Trophoblast cell (in vitro differentiated cells and primary cell): ENCODE measurements around the gene LIF.

Experiments used
- DNase-seq, 2 donors: peaks; one replicate each; pipeline ENCODE4 v3.0.0-alpha.2; 2016
- H2AFZ ChIP-seq: 2 replicates; pipeline ENCODE4 v1.6.1; 2013; ENCODE audit warnings: low read length, moderate library complexity, mild to moderate bottlenecking; ENCODE audit not compliant: insufficient read depth, poor library complexity
- H2AK5ac ChIP-seq: 2 replicates; pipeline ENCODE4 v1.6.1; 2013; ENCODE audit warnings: mild to moderate bottlenecking, low read length
- H2BK120ac ChIP-seq: 2 replicates; pipeline ENCODE4 v1.6.1; 2013; ENCODE audit warnings: low read length, mild to moderate bottlenecking, moderate library complexity; ENCODE audit not compliant: insufficient read depth, poor library complexity
- H2BK12ac ChIP-seq: 2 replicates; pipeline ENCODE4 v1.6.1; 2013; ENCODE audit warnings: mild to moderate bottlenecking, low read length, moderate library complexity
- H2BK5ac ChIP-seq: 2 replicates; pipeline ENCODE4 v1.6.1; 2013; ENCODE audit warnings: low read length, low read depth, moderate library complexity, mild to moderate bottlenecking; ENCODE audit not compliant: poor library complexity
- H3K14ac ChIP-seq: 2 replicates; pipeline ENCODE4 v1.6.1; 2013; ENCODE audit warnings: mild to moderate bottlenecking, low read length
- H3K18ac ChIP-seq: 2 replicates; pipeline ENCODE4 v1.6.1; 2013; ENCODE audit warnings: mild to moderate bottlenecking, low read length
- H3K23ac ChIP-seq: 2 replicates; pipeline ENCODE4 v1.6.1; 2013; ENCODE audit warnings: low read length
- H3K27ac ChIP-seq: 2 replicates; pipeline ENCODE4 v1.5.1; 2013; ENCODE audit warnings: low read depth, mild to moderate bottlenecking, inconsistent platforms, low read length, moderate library complexity
- H3K27me3 ChIP-seq: 2 replicates; pipeline ENCODE4 v1.6.1; 2013; ENCODE audit warnings: inconsistent platforms, mild to moderate bottlenecking, low read length, moderate library complexity; ENCODE audit not compliant: insufficient read depth
- H3K36me3 ChIP-seq, 2 experiments: 1 replicate in 1 of 2; 2 replicates in 1 of 2; pipeline ENCODE4 v1.6.1; 2013; ENCODE audit warnings: low read length in 2 of 2, mild to moderate bottlenecking in 2 of 2, moderate library complexity in 1 of 2; ENCODE audit not compliant: insufficient read depth in 2 of 2, control insufficient read depth in 1 of 2
- H3K4ac ChIP-seq: 2 replicates; pipeline ENCODE4 v1.6.1; 2013; ENCODE audit warnings: low read depth, mild to moderate bottlenecking, low read length, moderate library complexity
- H3K4me1 ChIP-seq, 2 experiments: 1 replicate in 1 of 2; 2 replicates in 1 of 2; pipeline ENCODE4 v1.6.1; 2013; ENCODE audit warnings: low read length in 2 of 2, mild to moderate bottlenecking in 2 of 2, moderate library complexity in 1 of 2; ENCODE audit not compliant: insufficient read depth in 2 of 2, control insufficient read depth in 1 of 2
- H3K4me2 ChIP-seq: 2 replicates; pipeline ENCODE4 v1.6.1; 2013; ENCODE audit warnings: inconsistent platforms, mild to moderate bottlenecking, low read length, moderate library complexity
- H3K4me3 ChIP-seq: 2 replicates; pipeline ENCODE4 v1.5.1; 2013; ENCODE audit warnings: mild to moderate bottlenecking, low read depth, low read length, inconsistent platforms
- H3K79me1 ChIP-seq: one replicate; pipeline ENCODE4 v1.6.1; 2013; ENCODE audit warnings: low read length
- H3K79me2 ChIP-seq: 2 replicates; pipeline ENCODE4 v1.6.1; 2013; ENCODE audit warnings: low read length, mild to moderate bottlenecking; ENCODE audit not compliant: control insufficient read depth, insufficient read depth, poor library complexity
- H3K9ac ChIP-seq: 2 replicates; pipeline ENCODE4 v1.6.1; 2013; ENCODE audit warnings: mild to moderate bottlenecking, low read length
- H3K9me3 ChIP-seq: 2 replicates; pipeline ENCODE4 v1.6.1; 2013; ENCODE audit warnings: low read depth, mild to moderate bottlenecking, control low read depth, inconsistent platforms, low read length; ENCODE audit not compliant: insufficient read depth
- H4K12ac ChIP-seq: 2 replicates; pipeline ENCODE4 v1.6.1; 2013; ENCODE audit warnings: low read depth, mild to moderate bottlenecking, low read length, moderate library complexity
- H4K8ac ChIP-seq: 2 replicates; pipeline ENCODE4 v1.6.1; 2013; ENCODE audit warnings: low read depth, mild to moderate bottlenecking, low read length, moderate library complexity
- H4K91ac ChIP-seq: one replicate; pipeline ENCODE4 v1.6.1; 2013; ENCODE audit warnings: low read depth, mild to moderate bottlenecking, low read length, moderate library complexity
- WGBS: extraction: QIAGEN DNeasy Blood & Tissue Kit; methylation state at CpG from one replicate; pipeline ENCODE4 v1.1.7; 2013; ENCODE audit warnings: missing lambda C conversion rate; ENCODE audit not compliant: insufficient read length, insufficient coverage; ENCODE audit errors: extremely low coverage; 5-methylcytosine and 5-hydroxymethylcytosine counted together

LIF gene

GRCh38 chr22:30267382-30268302, 21.1 kb upstream of the LIF start:
- no peak overlapping the region for H3K4me2 ChIP-seq
- H4K91ac ChIP-seq = no peak overlapping the region
- no peak overlapping the region for H2BK120ac ChIP-seq
- H3K36me3 ChIP-seq = no peaks in the 10 kb centered on the region
- H2AK5ac ChIP-seq = no peak overlapping the region
- DNase-seq = no peak
- H4K8ac ChIP-seq = no peak overlapping the region
- H3K4me1 ChIP-seq = peaks cover 3 to 5% of the 10 kb centered on the region in 2 experiments
- no peaks in the 10 kb centered on the region for H3K79me1 ChIP-seq
- H4K12ac ChIP-seq = no peak overlapping the region
- H2BK12ac ChIP-seq = no peak overlapping the region
- no peak overlapping the region for H2BK5ac ChIP-seq
- no CpG with 5 or more reads among the region's 14 CpGs for WGBS
- no peak overlapping the region for H3K18ac ChIP-seq
- no peak overlapping the region for H3K27ac ChIP-seq
- H3K9me3 ChIP-seq = peaks cover 2% of the 10 kb centered on the region
- no peaks in the 10 kb centered on the region for H3K27me3 ChIP-seq
- H3K23ac ChIP-seq = no peak overlapping the region
- no peak overlapping the region for H3K4me3 ChIP-seq
- no peak overlapping the region for H2AFZ ChIP-seq
- H3K9ac ChIP-seq = no peak overlapping the region
- no peak overlapping the region for H3K14ac ChIP-seq
- no peaks in the 10 kb centered on the region for H3K79me2 ChIP-seq
- H3K4ac ChIP-seq = no peak overlapping the region

GRCh38 chr22:30266445-30267381, 20.2 kb upstream of the LIF start, which contains the start of gene OSM:
OSM (minus strand) TSS chr22:30266851; CDS start chr22:30266799, 52 bp downstream.
- Histone ChIP-seq H2AK5ac (no peak within 1 kb of the TSS), H3K79me1 (peaks cover 3% of the 10 kb centered on the region), H3K14ac (no peak within 1 kb of the TSS), H2BK12ac (no peak within 1 kb of the TSS), H3K18ac (no peak within 1 kb of the TSS), H3K4me2 (no peak within 1 kb of the TSS), H2AFZ (no peak within 1 kb of the TSS), H3K4ac (no peak within 1 kb of the TSS), H3K23ac (no peak within 1 kb of the TSS), H3K27ac (no peak within 1 kb of the TSS), H4K12ac (no peak within 1 kb of the TSS), H3K9ac (no peak within 1 kb of the TSS), H3K9me3 (peaks cover 2% of the 10 kb centered on the region), H3K79me2 (no peaks in the 10 kb centered on the region), H3K27me3 (no peaks in the 10 kb centered on the region), H3K4me1 (peaks cover 4 to 13% of the 10 kb centered on the region in 2 experiments), H3K4me3 (no peak within 1 kb of the TSS), H4K8ac (no peak within 1 kb of the TSS), H2BK5ac (no peak within 1 kb of the TSS), H3K36me3 (no peaks in the 10 kb centered on the region), H2BK120ac (no peak within 1 kb of the TSS), H4K91ac (no peak within 1 kb of the TSS)
- DNase-seq = no peak
- WGBS = no CpG with 5 or more reads among the region's 35 CpGs

- no peaks in the 10 kb centered on the region for H3K79me2 ChIP-seq
- H3K27ac ChIP-seq = no peak overlapping the region
- H2BK5ac ChIP-seq = no peak overlapping the region
- H4K12ac ChIP-seq = no peak overlapping the region
- H3K4me2 ChIP-seq = no peak overlapping the region
- H3K4ac ChIP-seq = no peak overlapping the region
- H2BK12ac ChIP-seq = no peak overlapping the region
- no peak overlapping the region for H2AFZ ChIP-seq
- no peak overlapping the region for H4K91ac ChIP-seq
- H3K23ac ChIP-seq = no peak overlapping the region
- no peak overlapping the region for H2AK5ac ChIP-seq
- H3K4me3 ChIP-seq = no peak overlapping the region
- H3K9me3 ChIP-seq = peaks cover 2% of the 10 kb centered on the region
- no peak overlapping the region for H3K9ac ChIP-seq
- H2BK120ac ChIP-seq = no peak overlapping the region
- H3K4me1 ChIP-seq = peaks cover 8 to 21% of the 10 kb centered on the region in 2 experiments
- no peak overlapping the region for H4K8ac ChIP-seq
- no peak for DNase-seq
- H3K27me3 ChIP-seq = no peaks in the 10 kb centered on the region
- H3K79me1 ChIP-seq = peaks cover 6% of the 10 kb centered on the region
- WGBS = no CpG with 5 or more reads among the region's 24 CpGs
- H3K36me3 ChIP-seq = no peaks in the 10 kb centered on the region
- H3K14ac ChIP-seq = no peak overlapping the region
- no peak overlapping the region for H3K18ac ChIP-seq
Observed at GRCh38 chr22:30265823-30266444, 19.4 kb upstream of the LIF start.

- H4K8ac ChIP-seq = no peak overlapping the region
- no peak overlapping the region for H2BK5ac ChIP-seq
- H2BK12ac ChIP-seq = no peak overlapping the region
- no peak overlapping the region for H3K9ac ChIP-seq
- H2AFZ ChIP-seq = no peak overlapping the region
- H3K4me1 ChIP-seq = peaks cover 8 to 26% of the 10 kb centered on the region in 2 experiments
- peaks cover 6% of the 10 kb centered on the region for H3K79me1 ChIP-seq
- H4K91ac ChIP-seq = no peak overlapping the region
- H3K27me3 ChIP-seq = no peaks in the 10 kb centered on the region
- no peak overlapping the region for H2BK120ac ChIP-seq
- no peak overlapping the region for H3K4ac ChIP-seq
- no peaks in the 10 kb centered on the region for H3K9me3 ChIP-seq
- no peak overlapping the region for H4K12ac ChIP-seq
- DNase-seq = no peak
- WGBS = no CpG with 5 or more reads among the region's 9 CpGs
- no peak overlapping the region for H3K14ac ChIP-seq
- H3K23ac ChIP-seq = no peak overlapping the region
- H2AK5ac ChIP-seq = no peak overlapping the region
- H3K79me2 ChIP-seq = no peaks in the 10 kb centered on the region
- H3K36me3 ChIP-seq = no peaks in the 10 kb centered on the region
- H3K18ac ChIP-seq = no peak overlapping the region
- H3K4me2 ChIP-seq = no peak overlapping the region
- no peak overlapping the region for H3K27ac ChIP-seq
- H3K4me3 ChIP-seq = no peak overlapping the region
Observed at GRCh38 chr22:30265131-30265720, 18.7 kb upstream of the LIF start.
